ENCODE measurements around the gene SLC15A4.

SLC15A4 gene

DNA sequence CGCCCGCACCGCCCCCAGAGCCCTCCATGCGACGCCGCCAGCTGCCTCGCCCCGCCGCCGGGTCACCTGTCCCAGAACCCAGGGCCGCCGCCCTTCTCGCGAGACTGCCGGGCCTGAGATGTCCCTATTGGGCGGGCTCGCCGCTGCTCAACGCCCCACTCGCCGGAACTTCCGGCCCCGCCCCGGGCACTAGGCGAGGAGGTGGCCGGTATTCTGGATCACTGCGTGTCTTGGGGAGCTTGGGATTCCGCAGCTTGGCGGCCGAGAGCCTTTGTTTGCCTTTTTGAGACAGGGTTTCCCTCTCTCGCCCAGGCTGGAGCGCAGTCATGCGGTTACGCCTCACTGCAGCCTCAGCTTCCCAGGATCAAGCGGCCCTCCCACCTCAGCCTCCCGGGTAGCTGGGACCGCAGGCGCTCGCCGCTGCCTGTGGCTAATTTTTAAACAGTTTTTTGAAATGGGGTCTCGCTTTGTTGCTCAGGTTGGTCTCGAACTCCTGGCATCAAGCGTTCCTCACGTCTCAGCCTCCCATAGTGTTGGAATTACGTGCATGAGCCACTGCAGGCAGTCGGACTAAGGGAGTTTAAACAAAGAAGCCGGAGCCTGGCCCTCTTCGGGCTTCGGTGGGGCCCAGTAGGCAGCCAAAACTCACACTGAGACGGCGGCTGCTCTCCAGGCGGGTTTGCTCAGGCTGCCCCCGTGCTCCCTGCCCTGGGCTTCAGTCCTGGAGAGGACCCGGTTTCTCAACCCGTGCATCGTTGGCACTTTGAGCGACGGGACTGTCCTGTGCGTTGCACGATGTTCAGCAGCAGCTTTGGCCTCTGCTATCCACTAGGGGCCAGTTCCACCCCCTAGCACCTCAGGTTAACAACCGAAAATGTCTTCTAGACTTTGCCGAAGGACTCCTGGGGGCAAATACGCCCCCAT is at the start of gene SLC15A4:
TSS of gene SLC15A4 (minus strand) at position 43 of the 924 bp plus-strand sequence. CDS start at position 28, 15 bp downstream.
- peak; percentile 93 to 95 for DNase-seq
- no peak for TF ChIP-seq GATA1 (IDR thresholded peaks at IDR 0.05; ENCODE audit: low read depth, low read length)
- peak; percentile 97 for TF ChIP-seq POLR2A (IDR thresholded peaks at IDR 0.05; ENCODE audit: low read length)

DNA sequence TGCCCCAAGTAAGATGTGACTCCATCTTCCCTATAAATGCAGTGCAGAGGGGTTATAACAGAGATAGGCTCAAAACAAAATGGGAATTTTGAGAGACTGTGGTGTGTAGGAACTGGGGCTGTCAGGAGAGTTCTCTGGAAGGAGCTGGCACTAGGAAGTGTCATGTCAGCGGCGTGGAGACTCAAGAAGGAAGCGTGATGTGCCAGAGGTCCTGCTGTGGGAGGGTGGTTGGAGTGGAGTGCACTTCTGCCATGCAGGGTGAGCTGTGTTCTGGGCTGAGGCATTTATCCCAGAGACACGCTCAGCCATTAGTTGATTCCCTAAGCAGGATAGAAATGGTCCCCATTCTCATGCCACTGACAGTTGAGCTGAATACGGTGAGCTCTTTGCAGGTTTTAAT is 48.5 kb upstream of the SLC15A4 start:
- no peak for DNase-seq
- TF ChIP-seq POLR2A (IDR thresholded peaks at IDR 0.05; ENCODE audit: low read length) (no peak), GATA1 (IDR thresholded peaks at IDR 0.05; ENCODE audit: low read depth, low read length) (no peak)

DNA sequence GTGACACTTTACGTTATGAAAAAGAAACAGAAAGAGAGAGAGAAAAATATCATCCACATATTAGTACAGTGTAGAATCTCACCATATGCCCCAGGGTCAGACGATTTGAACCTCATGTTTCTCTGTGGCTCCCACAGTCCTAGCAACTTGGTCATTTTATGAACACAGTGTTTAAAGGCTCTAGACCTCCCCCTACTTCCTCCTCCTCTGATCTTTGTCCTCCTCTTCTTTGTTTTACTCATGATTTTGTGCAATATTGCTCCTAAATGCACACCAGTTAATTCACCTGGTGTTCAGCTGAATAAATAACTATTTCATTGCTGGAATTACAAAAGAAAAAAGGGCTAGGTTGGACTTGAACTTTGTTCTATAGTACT is 47.7 kb upstream of the SLC15A4 start:
- TF ChIP-seq GATA1 (IDR thresholded peaks at IDR 0.05; ENCODE audit: low read depth, low read length), result no peak
- no peak for TF ChIP-seq POLR2A (IDR thresholded peaks at IDR 0.05; ENCODE audit: low read length)
- DNase-seq, result no peak

DNA sequence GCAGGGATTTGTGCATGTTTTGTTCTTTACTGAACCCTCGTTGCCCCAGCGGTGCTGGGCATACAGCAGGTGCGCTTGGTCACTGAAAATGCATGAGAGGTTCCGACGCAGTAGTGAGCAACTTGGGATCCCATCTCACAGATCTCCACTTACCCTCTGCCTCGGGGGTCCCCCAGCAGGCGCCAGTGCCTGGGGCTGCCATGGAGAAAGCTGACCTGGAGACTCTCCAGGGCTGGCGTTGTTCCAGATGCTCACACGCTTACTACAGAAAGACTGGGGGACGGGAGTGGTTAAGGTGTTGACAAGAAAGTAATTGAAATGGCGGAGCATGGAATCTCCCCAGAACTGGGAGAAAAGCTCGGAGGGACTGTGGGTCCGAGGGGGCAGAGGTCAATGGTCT is 43.7 kb upstream of the SLC15A4 start:
- TF ChIP-seq POLR2A (IDR thresholded peaks at IDR 0.05; ENCODE audit: low read length), result no peak
- no peak for TF ChIP-seq GATA1 (IDR thresholded peaks at IDR 0.05; ENCODE audit: low read depth, low read length)
- no peak for DNase-seq

DNA sequence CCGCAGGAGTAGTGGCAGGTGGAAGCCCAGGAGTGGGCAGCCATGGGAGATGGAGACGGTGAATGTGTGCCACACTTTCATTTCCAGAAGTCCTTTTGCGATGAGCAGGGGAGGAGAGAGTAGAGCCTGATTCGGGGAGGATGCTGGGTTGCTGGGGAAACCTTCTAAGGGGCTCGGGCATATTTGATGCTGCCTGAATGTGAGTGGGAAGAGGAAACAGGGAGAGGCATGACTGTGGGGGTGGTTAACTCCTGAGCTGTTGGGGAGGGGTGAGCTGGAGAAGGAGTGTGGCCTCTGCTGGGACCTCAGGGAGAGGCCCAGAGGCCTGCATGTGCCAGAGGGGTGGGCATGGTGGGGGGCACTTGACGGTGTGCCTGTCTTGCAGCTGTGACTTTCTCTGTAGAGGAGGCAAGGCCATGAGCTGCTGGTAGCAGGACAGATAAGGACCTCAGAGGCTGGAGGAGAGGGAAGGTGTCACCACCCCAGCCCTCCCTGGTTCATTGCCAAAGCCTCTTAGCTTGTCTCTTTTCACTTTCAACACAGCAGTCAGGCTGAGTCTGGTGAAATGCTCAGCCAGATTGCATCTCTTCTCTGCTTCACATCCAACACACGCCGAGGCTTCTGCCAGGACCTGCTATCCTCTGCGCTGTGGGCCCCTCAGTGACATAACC is 40.9 kb upstream of the SLC15A4 start:
- DNase-seq, result no peak
- no peak for TF ChIP-seq GATA1 (IDR thresholded peaks at IDR 0.05; ENCODE audit: low read depth, low read length)
- TF ChIP-seq POLR2A (IDR thresholded peaks at IDR 0.05; ENCODE audit: low read length), result no peak

DNA sequence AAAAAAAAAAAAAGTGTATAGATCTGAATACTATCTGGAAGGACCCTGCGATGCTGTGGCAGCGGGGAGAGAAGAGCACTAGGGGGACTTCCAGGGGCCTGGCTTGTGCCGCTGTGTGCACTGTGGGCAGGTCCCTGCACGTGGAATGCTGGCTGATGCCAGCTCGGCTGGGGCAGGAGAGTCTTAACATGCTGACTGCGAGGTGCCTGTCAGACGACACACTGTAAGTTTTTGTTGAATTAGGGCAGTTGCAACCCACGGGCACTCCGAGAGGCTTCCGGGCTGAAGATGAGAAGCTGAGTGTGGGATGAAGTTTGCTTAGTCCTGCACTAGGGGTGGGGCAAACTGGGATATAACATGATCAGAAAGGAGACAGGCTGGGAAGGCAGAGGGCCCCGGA is 40.2 kb upstream of the SLC15A4 start:
- TF ChIP-seq POLR2A (IDR thresholded peaks at IDR 0.05; ENCODE audit: low read length), result no peak
- no peak for TF ChIP-seq GATA1 (IDR thresholded peaks at IDR 0.05; ENCODE audit: low read depth, low read length)
- no peak for DNase-seq

DNA sequence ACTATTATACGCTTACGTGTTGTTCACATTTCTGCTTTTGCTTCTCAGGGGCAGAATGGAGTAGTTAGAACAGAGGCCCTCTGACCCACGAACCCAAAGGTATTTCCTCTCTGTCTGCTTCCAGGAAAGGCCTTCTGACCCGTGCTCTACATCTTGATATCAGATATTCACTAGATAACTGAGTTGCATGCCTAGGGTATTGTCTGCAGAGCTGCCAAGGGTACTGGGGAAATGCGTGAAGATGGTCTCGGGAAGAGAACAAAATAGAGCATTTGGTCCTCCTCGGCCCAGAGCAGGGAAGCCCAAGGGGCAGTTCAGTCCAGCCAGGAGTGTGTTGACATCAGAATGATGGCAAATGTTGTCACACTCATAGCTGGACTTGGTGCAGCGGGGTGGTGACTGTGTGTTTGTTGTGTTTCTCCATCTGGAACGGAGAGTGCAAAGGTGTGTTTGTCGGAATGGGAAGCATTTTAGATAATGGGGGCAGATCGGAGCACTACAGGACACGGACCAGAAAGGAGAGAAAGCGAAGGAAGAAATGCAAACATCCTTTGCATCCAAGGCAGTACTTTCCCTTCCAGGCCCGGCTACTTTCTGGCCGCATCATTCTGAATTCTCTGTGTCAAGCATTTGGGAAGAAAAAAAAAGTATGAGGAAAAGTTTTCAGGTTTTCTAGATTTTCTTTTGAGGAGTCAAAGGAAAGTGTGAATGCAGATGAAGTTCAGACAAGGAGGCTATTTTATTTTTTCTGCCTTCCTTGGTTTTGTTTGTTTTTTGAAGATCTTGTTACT is 37.7 kb upstream of the SLC15A4 start:
- no peak for TF ChIP-seq GATA1 (IDR thresholded peaks at IDR 0.05; ENCODE audit: low read depth, low read length)
- no peak for TF ChIP-seq POLR2A (IDR thresholded peaks at IDR 0.05; ENCODE audit: low read length)
- no peak for DNase-seq

DNA sequence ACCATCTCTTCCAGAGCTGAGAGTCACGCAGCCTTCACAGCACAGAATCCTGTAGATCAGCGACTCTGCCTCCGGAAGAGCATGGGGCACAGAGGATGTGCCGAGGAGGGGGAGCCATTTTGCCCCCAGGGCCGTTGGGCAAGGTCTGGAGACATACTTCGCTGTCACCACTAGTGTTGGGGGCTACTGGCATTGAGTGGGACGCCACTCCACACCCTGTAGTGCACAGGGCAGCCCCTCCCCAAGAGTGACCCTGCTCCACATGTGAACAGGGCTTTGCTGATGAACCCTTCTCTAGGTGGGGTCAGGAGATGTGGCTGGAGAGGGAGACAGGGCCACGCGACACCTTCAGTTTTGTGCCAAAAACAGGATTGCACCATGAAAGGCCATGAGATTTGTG is 35.6 kb upstream of the SLC15A4 start:
- TF ChIP-seq GATA1 (IDR thresholded peaks at IDR 0.05; ENCODE audit: low read depth, low read length) (no peak), POLR2A (IDR thresholded peaks at IDR 0.05; ENCODE audit: low read length) (no peak)
- no peak for DNase-seq

DNA sequence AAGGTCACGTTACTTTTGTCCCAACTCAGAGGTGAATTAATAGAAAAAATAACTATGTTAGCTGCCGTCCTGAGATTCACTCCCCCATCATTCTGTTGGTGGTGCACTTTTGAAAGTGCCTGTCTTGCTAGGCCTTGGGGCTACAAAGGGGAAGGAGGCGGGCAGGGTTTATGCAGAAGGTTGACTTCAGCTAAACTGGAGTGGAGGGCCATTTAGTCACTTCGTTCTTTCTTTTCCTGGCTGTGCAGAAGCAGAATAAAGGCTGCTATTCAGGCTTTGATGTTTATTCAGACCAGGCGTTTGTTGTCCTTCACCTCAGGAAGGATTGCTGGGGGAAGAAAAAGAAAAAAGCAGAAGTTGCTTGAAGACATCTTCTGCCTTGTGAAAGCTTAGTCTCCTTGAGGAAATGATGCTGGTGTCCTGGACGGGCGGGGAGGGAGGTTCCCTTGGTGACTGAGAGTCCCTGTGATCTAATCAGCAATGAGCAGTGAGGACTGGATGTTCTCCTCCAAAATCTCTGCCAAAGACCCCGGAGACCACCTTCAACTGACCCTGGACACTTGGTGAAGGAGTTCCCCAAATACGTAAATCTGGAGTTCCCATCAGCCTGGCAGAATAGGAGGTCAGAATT is 33.5 kb upstream of the SLC15A4 start:
- TF ChIP-seq GATA1 (IDR thresholded peaks at IDR 0.05; ENCODE audit: low read depth, low read length), result no peak
- TF ChIP-seq POLR2A (IDR thresholded peaks at IDR 0.05; ENCODE audit: low read length), result no peak

DNA sequence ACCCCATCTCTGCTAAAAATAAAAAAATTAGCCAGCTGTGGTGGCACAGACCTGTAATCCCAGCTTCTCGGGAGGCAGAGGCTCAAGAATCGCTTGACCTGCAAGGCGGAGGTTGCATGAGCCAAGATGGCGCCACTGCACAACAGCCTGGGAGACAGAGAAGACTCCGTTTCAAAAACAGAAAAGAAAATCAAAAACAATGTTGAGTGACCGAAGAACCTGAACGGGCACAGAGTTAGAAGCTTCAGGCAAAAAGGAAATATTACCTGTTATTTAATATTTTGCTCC is 33.0 kb upstream of the SLC15A4 start:
- TF ChIP-seq POLR2A (IDR thresholded peaks at IDR 0.05; ENCODE audit: low read length) (no peak), GATA1 (IDR thresholded peaks at IDR 0.05; ENCODE audit: low read depth, low read length) (no peak)
- no peak for DNase-seq

More for the DNA sequence above, 33.5 kb upstream of the SLC15A4 start:
- DNase-seq, result no peak

DNA sequence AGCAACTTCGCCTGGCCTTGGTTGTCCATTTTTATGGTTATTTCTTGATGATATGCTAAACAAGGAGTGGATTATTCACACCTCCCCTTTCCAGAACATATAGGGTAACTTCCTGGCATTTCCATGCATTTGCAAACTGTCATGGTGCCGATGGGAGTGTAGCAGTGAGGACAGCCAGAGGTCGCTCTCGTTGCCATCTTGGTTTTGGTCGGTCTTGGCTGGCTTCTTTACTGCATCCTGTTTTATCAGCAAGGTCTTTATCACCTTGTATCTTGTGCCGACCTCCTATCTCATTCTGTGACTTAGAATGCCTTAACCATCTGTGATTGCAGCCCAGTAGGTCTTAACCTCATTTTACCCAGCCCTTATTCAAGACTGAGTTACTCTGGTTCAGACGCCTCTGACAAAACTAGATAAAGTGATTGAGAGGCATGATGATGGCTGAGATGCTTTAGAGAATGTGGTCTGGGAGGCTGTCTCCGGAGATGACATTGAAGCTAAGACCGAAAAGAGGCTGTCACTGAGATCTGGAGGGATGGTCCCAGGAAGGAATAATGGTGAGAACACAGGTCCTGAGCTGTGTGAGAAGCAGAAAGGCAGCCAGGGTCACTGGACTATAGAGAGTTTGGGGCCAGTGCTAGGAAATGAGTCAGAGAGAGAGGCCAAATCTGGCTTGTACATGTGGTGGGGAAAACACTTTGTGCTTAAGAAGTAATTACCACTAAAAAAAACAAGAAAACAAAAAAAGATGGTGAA is 32.5 kb upstream of the SLC15A4 start:
- TF ChIP-seq GATA1 (IDR thresholded peaks at IDR 0.05; ENCODE audit: low read depth, low read length) (no peak), POLR2A (IDR thresholded peaks at IDR 0.05; ENCODE audit: low read length) (no peak)
- no peak for DNase-seq

DNA sequence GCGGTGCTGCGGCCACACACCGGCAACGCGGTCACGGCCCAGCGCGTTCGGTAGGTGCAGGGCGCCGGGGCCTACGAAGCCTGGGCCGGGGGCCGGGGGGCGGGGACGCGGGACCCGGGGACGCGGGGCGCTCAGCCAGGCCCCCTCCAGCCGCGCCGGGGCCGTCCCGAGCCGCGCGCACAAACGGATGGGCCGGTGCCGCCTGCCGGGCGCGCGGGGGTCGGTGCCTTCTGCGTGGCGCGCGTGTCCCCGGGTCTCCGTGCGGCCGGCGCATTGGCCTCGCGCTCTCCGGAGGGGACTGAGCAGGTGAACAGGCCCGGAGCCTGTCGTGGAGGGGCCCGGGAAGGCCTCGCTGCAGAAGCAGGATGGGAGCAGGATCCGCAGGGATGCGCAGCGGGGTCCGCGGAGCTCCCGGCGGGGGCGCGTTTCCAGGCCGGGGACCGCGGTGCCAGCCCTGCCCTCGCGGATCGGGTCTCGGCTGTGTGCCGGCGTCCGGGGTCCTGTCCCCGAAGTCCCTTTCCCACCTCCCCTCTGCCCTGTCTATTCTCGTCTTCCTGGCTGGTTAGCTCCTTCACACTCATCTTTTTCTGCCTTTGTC is 29.9 kb upstream of the SLC15A4 start:
- no peak for DNase-seq
- TF ChIP-seq POLR2A (IDR thresholded peaks at IDR 0.05; ENCODE audit: low read length) (no peak), GATA1 (IDR thresholded peaks at IDR 0.05; ENCODE audit: low read depth, low read length) (no peak)
